Measurements from ENCODE around the gene C6orf62.

GRCh38 chr6:24683297-24684296 lies 35.4 kb downstream of the C6orf62 start:
- TF ChIP-seq NR1H2 (CRISPR knock-in tag; IDR thresholded peaks at IDR 0.05) (no peak), SP1 (CRISPR knock-in tag; conservative IDR thresholded peaks at IDR 0.05) (no peak)
- TF ChIP-seq, protein P1, sequence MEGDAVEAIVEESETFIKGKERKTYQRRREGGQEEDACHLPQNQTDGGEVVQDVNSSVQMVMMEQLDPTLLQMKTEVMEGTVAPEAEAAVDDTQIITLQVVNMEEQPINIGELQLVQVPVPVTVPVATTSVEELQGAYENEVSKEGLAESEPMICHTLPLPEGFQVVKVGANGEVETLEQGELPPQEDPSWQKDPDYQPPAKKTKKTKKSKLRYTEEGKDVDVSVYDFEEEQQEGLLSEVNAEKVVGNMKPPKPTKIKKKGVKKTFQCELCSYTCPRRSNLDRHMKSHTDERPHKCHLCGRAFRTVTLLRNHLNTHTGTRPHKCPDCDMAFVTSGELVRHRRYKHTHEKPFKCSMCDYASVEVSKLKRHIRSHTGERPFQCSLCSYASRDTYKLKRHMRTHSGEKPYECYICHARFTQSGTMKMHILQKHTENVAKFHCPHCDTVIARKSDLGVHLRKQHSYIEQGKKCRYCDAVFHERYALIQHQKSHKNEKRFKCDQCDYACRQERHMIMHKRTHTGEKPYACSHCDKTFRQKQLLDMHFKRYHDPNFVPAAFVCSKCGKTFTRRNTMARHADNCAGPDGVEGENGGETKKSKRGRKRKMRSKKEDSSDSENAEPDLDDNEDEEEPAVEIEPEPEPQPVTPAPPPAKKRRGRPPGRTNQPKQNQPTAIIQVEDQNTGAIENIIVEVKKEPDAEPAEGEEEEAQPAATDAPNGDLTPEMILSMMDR (IDR thresholded peaks at IDR 0.05) = no peak
